HG03103 (cell line): ENCODE measurements around the gene SKAP2.

Source experiments
- ATAC-seq: cut with Tn5 transposase; IDR thresholded peaks from one replicate; pipeline ENCODE4 v1.9.1; 2021; ENCODE audit warnings: low read depth; ENCODE audit not compliant: unreplicated experiment

The SKAP2 gene

DNA sequence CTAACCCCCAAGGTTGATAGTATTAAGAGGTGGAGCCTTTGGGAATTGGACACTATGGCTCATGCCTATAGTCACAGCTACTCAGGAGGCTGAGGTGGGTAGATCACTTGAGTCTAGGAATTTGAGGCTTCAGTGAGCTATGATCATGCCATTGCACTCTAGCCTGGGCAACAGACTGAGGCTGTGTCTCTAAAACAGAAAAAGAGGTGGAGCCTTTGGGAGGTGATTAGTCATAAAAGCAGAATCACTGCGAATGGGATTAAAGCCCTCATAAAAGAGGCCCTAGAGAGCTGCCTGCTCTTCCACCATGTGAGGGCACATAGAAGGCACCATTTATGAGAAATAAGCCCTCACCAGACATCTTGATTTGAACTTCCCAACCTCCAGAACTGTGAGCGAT lies 81.9 kb downstream of the SKAP2 start:
- ATAC-seq: no peak

DNA sequence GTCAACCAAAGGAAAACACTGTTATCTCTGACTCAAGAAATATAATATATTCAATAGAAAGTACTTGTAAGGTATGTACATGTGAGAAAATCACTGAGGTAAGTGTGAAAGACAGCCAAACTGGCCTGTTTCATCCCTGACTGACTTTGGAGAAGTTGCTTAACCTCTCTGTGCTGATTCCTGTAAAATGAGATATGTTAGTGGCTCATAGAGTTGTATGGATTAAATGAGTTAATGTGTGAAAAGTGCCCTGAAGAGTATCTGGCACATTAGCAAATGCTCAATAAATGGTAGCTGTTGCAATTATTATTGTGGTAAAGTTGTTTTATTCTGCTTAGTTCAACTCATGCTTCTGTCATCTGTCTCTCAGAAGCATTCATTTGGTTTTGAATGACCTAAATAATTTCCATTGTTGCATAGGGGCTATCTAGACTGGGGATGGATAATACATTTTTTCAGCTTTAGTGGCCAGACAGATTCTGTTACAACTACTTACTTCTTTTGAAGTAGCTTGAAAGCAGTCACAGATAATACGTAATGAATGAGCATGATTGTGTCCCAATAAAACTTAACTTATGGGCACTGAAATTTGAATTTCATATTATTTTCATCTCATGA lies 84.3 kb downstream of the SKAP2 start:
- no peak for ATAC-seq

DNA sequence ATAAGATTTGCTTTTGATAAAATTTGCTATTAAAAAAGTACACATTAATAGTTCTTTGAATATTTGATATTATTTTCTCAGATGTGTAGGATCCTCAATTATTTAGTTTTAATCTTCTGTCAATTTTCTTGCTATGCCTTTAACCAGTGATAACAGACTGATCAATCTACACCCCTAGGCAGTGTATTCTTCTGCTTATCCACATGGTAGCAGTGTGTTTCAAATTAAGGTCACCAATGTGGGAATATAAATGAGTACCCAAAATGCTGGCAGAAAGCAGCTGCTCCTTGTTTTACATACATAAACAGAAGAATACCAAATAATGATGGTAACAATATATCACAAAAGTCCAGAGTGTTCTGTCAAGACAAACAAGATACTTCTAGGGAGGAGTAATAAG lies 87.0 kb downstream of the SKAP2 start:
- no peak for ATAC-seq

DNA sequence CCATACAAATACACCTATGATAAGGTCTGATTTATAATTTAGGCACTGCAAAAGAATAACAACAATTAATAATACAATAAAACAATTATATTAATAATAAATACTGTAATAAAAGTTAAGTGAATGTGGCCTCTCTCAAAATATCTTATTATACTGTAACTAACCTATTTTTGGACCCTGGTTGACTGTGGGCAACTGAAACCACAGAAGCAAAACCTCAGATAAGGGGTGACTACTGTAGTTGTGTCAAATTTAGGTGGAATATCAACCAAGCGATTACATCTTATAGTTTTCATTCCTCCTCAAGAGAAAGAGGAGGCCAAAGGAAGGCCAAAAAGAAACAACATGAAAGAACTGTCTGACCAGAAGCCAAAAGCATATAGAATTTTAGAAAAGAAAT lies 103.9 kb downstream of the SKAP2 start:
- no peak for ATAC-seq

DNA sequence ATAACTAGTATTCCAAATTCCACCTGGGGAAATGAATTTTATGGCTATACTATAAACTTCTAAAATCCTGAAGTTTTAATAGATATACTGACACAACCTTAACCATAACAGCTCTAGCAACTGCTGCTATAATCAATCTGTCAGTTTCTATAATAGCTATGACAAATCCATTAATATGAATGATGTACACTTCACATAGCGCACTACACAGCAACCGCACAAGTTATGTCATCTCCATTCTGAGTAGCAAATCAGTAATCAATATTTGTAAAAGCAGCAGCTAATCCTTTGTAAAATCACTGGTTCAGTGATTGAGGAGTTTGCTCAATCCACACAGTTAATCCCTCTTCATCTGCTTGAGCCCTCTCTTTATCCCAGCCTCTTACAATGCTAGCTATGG lies 105.3 kb downstream of the SKAP2 start:
- ATAC-seq: no peak

DNA sequence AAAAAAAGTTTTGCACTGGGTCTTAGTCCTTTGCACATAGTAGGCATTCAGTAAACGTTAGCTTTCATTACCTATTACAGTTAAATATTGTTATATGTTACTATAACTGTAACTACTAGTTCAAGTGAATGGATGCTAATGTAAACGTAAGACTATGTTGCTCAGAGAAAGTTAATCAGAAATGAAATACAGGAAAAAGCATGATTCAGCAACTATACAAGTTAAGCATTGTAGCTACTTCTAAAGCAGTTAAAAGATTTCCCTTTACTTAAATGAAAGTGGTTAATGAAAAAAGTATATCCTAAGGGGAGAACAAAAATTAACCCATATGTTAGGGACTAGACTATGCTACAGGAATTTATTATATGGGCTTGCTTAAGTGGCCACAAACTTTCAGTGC lies 121.2 kb downstream of the SKAP2 start:
- no peak for ATAC-seq

DNA sequence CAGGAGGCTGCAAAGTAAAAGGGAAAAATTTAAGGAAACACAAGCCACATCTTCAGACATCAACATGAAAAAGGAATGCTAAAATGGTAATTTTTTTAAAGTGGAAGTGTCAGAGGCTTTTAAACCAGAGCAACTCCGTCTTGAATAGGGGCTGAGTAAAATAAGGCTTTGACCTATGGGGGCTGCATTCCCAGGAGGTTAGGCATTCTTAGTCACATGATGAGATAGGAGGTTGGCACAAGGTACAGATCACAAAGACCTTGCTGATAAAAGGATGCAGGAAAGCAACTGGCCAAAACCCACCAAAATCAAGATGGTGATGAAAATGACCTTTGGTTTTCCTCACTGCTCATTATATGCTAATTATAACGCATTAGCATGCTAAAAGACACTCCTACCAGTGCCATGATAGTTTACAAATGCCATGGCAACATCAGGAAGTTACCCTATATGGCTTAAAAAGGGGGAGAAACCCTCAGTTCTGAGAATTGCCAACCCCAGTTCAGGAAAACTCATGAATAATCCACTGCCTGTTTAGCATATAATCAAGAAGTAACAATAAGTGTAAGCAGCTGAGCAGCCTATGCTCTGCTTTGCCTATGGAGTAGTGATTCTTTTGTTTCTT lies 128.3 kb downstream of the SKAP2 start:
- ATAC-seq: no peak

DNA sequence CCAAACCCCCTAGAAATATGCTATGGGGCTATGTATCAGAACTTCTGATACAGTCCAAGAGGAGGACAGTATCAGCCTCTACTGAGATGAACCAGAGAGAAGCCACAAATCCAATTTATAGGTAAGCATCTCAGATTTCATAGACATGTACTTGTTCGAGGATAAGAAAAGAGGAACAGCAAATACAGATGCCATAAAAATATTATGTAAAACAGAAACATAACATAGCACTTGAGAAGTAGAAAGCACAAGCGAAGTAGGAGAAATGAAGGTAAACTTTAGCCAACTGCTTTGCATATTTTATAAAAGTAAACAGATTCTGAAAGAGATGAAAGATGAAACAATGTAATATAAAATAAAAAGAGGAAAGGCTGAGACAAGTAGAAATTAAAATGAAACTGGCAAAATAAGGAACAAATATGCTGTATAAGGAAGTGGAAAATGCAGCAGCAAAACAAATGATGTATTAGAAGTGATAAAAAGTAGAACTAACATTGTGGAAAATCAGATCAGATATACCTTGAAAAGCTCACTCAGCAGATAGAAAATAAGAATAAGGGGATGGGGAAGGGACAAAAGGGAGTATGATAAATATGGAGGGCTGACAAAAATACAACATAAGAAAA lies 135.1 kb downstream of the SKAP2 start:
- ATAC-seq: no peak

DNA sequence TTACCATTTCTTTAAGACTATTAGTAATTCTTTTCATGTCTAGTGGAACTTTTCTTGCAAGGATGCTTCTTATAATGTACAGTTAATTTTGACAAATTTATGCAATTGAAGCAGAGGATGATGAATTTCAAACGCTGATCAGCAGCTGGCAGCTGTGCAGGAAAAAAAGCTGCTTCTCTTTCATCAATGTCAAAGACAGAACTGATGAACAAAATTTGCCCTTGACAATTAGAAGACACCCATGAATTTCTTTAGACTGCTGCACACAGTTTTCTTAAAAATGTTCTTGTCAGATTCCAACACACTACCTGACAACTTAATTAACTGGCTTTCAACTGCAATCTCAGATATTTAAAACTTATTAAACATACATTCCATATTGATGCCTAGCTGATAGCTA lies 138.3 kb downstream of the SKAP2 start:
- ATAC-seq: no peak

DNA sequence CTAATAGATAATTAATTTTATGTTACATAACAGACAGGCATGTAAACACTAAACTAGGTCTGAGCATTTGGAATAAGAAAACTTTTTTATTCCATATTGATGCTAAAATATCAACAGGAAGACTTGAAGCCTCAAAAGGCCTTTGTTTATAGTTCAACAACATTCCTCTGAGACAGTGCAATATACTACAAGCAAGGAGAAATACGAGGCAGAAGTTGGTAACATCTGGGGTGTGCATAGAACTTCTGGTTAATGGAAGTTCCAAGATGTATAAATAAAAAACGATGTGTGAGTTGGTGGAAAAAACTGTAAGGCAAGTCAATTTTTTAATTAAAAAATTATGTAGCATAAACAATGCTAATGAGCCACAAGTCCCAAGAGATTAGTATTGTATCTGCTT lies 139.6 kb downstream of the SKAP2 start:
- no peak for ATAC-seq

DNA sequence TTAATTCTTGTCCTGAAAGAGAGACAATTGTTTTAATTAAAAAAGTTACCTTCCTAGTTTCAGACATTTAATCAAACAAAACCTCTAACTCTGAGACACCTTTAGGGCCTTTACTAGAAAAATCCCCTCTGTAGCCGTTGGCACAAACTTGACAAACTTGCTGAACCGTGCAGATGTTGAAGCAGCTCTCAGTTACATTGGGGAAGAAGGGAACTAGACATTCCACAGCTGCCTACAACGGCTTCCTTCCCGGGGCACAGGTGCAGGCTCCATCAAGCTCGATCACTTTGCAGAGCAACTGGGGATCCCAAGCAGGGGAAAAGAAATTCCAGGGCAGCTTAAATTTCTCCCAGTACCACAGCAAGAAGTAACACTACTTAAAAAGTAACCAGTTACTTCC lies 141.3 kb downstream of the SKAP2 start:
- ATAC-seq: no peak

DNA sequence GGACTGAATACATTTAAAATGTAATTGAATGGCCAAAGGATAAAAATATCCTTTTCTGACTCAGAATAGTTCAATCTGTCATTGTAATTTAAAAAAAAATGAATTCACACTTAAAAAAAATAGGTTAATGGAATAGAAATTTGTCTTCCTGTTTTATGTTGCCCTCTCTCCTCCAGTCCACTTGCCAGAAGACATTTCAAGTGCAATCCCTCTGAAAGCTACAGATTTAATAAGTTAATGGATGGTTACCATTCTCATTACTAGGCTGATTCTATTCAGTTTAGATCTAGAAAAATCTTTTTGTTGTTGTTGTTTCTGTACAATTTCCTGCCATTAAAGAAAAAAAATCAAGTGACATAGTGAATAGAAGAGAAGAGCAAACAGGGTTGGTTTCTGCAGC lies 142.9 kb downstream of the SKAP2 start:
- no peak for ATAC-seq

DNA sequence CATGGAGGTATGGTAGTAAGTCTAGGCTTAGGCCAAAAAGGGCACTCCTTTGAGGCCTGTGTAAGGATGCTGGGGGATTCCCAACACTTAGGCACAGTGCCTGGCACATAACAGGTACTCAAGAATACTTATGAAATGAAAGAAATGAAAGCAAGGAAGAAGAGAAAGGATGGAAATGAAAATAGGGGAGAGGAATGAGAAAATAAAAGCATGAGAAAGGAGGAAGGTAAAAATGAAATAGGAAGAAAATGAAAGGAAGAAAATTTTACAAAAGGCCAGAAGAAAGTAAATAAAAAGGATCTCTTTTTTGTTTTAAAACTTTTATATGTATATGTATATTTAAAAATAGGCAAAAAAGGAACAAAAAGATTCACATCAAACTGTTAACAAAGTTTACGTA lies 146.3 kb downstream of the SKAP2 start:
- no peak for ATAC-seq

DNA sequence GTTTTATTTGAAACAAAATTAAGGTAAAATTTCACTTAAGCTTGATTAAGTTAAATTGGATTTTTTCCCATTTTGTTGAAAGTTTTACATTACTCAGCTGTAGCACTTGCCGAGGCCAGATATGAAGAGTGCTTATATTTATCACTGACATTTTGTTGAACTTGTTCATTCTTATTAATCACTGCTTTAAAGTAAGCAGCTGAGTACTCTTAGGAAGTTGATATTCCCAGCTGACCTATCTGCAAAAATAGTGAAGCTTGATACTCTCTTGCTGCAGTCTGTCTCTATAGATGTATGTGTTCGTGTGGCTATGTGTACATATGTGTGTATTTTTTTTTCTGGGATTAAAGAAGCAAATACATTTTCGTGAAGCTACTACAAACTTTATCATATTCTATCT lies 150.0 kb downstream of the SKAP2 start:
- no peak for ATAC-seq

DNA sequence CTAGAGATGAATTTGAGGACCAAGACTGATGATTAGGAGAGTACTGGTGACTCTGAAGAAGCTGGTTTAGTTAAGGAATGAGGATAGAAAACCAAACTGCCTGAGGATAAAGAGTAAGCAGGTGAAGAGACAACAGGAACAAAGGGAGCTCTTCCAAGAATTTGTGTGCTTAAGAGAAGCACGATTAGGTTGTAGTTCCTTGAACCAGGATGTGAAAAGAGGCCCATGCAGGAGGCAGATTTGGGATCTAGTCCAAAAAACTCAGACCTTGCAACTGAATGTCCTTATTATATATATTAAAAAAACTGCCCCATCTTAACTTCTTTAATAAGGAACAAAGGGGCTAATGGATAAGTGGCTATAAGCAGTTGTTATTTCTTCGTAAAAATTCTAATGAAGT lies 150.4 kb downstream of the SKAP2 start:
- ATAC-seq: no peak

DNA sequence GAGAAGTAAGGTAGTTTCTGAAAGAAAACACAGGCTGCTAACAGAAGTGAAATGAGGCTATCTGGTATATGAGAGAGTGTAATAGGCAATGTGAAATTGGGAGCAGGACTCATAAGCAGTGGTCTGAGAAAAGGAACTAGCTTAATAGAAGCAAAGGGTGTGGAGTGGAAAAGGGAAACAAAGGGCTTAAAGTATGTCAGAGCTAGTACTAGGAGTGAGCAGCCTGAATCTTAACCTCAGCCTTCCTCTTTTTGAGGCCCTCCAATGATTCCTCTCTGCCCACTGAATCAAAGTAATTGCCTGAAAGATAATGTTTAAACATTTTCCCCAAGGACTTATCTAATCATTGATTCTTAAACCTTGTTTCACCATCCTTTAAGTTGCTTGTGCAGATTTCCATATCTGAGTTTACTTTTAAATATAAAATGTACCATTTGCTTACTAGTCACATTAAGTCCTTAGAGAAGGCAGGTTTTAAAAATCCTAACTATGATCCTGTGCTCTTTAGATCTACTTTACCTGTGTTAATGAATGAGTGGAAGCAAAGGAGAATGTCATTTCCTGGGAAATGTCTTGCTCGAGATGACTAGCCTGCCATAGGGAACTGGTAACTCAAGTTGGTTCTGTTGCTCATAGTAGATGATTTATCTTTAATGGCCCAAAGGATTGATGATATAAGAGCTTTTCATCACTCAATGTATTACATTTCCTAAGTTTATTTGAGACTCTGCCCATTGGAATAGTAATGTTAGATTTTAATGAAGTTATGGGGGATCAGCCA lies 155.0 kb downstream of the SKAP2 start:
- ATAC-seq: no peak

DNA sequence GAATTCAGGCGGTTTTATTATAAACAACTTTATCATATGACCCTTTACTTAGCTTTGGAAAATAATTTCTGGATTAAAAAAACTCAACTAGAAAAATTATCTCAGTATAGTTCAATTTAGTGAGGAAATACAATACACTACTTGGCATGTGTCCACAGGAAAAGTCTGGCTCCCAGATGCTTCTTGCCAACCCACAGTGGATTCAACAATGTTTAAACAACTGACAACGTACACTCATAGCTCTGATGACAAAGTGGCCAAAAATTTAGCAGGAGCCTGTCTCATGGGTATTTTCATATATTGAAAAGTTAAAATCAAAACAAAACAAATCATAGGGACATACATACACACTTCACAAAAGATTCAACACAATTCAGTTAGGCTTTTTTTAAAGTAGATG lies 158.8 kb downstream of the SKAP2 start:
- ATAC-seq: no peak

DNA sequence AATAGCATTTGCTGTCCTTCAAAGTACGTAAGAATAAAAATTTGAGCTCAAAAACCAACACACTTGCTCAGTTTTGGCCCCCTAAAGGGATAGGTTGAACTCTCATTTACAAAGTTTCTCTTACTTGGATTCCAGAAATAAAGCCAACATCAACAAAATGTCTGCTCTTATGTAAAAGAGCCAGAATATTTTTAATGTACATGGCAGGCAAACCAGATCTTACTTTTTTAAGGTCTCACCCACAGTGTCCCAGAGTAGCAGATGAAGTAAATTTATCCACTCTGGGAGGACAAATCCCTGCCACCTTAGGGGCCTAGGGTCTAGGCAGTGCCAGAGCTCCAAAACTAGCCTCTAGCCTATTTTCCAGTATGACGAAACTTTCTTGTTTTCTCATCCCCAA lies 159.6 kb downstream of the SKAP2 start:
- ATAC-seq: no peak

DNA sequence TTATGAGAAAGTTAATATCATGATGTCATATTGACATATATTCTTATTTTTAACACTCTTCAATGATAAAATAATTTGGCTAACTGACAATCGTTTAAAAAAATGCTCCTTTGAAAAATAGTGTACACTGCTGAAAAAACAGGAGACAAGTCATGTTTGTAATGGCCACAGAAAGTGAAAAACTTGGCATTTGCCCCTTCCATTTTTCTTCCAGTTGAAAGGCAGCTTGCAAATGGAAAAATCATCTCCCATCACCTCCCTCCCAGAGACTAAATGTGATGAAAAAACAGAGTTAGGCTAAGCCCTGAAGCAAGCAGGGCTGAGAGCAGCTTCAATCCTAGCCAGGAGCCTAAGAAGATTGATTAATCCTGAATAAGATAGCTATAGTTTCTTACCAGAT lies 160.4 kb downstream of the SKAP2 start:
- no peak for ATAC-seq

DNA sequence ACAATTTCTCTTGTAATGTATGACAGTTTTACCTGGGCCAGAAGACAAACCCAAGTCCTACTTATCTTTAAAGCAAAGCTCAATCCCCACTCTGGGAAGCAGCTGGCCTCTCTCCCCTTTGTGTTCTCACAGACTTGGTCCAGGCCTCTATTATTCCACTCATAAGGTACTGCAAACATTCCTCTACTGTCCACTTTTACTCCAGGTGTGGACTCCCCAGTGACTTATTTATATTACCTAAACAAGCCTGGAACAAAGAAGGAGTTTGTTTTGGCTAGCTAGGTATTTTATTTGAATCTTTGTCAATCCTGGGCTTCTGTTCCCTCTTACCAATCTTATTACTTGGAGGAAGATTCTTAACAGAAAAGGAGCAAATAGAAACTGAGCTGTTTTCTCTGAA lies 163.5 kb downstream of the SKAP2 start:
- ATAC-seq: no peak

DNA sequence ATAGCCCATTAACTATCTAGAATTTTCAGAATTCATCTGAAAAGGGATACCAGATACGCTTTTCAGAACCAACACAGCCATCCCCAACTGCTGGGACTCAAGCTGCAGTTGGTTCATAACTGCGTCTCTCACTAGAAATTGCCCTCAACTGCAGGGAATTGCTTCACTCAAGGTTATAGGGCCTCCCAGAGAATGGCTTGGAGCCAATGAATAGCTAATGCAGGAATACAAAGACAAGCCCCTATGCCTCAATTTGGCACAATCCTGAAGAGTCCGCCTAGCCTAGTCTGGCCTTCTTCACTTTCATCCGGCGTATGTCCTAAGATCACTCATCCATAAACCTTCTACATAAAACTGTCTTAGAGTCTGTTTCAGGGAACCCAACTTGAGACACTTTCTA lies 164.0 kb downstream of the SKAP2 start:
- ATAC-seq: no peak

DNA sequence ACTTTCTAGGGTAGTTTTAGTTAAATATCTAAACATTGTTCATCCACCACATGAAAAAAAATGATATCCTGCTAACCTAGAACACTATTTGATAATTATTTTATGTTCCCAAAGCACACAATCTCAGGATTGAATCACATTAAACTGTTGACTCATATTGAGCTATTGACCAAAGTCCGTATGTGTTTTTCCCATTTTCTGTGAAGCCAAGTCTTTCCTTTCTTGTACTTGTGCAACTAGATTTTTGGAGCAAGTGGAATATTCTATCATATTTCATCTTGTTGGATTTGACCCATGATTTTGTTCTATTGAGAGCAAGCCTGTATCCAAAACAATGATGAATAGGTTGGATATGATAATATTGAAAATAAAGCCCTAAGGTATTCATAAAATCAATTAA lies 164.6 kb downstream of the SKAP2 start:
- ATAC-seq: no peak
